GM18951 (cell line): ENCODE measurements around the gene ZIC5.

Experiments used
- POLR2A ChIP-seq: IDR thresholded peaks from 4 replicates; pipeline ENCODE4 v1.6.1; 2011; ENCODE audit warnings: mild to moderate bottlenecking; ENCODE audit not compliant: insufficient read length, insufficient read depth; ENCODE audit errors: extremely low read depth
- in situ Hi-C: fragments of 300-500 bp; cut with MboI; formaldehyde crosslinking; loops from one replicate; pipeline ENCODE4 v1.12.0; 2022; ENCODE audit warnings: low sequenced_read_pairs, mixed read lengths, inconsistent platforms; ENCODE audit not compliant: unreplicated experiment

The ZIC5 gene

GRCh38 chr13:99977912-99978798, 6.6 kb upstream of the ZIC5 start:
- no peak for TF ChIP-seq POLR2A
- in situ Hi-C loops: no loop called here

- no peak for TF ChIP-seq POLR2A
- in situ Hi-C loops: no loop called here
These were observed 5.9 kb upstream of the ZIC5 start for GRCh38 chr13:99977334-99977911.

- TF ChIP-seq POLR2A: no peak
- in situ Hi-C loops: no loop called here
These were observed 5.0 kb upstream of the ZIC5 start for GRCh38 chr13:99976575-99976974.

GRCh38 chr13:99975626-99976025, 4.1 kb upstream of the ZIC5 start:
- no peak for TF ChIP-seq POLR2A
- in situ Hi-C loops: no loop called here

GRCh38 chr13:99974939-99975561, 3.5 kb upstream of the ZIC5 start:
- in situ Hi-C loops: no loop called here
- no peak for TF ChIP-seq POLR2A

GRCh38 chr13:99974296-99974938, 2.9 kb upstream of the ZIC5 start:
- in situ Hi-C loops: no loop called here
- TF ChIP-seq POLR2A: no peak

- in situ Hi-C loops: no loop called here
- TF ChIP-seq POLR2A: no peak
These were observed 2.2 kb upstream of the ZIC5 start for GRCh38 chr13:99973808-99974185.

- in situ Hi-C loops: no loop called here
- TF ChIP-seq POLR2A: no peak
These were observed 1.7 kb upstream of the ZIC5 start for GRCh38 chr13:99973163-99973807.

GRCh38 chr13:99972190-99972731, 694 bp upstream of the ZIC5 start:
- in situ Hi-C loops: no loop called here
- no peak for TF ChIP-seq POLR2A

- in situ Hi-C loops: no loop called here
- no peak for TF ChIP-seq POLR2A
These were observed 654 bp downstream of the ZIC5 start for GRCh38 chr13:99970651-99971575.

GRCh38 chr13:99969919-99970650, 1.5 kb downstream of the ZIC5 start:
- no peak for TF ChIP-seq POLR2A
- in situ Hi-C loops: no loop called here
